Aorta (tissue), 5 donors: Measurements from ENCODE around the gene RGL2. TPM values are rescaled to one million over a fixed set of nuclear protein-coding genes. Genes with fewer than 3 reads are reported as not detected.
A peak's percentile ranks its signal among the peaks of the same experiment; 100 is the strongest.
"Not testable (repeated sequence)": the region's sequence is repeated elsewhere in the genome, so short reads cannot be mapped to it uniquely, and the experiment has no call there.

ENCODE experiments used
- ATAC-seq: fragments of 200-7000 bp; cut with Tn5 transposase; one replicate; pipeline ENCODE4 v1.9.1; 2022; ENCODE audit warnings: moderate library complexity; ENCODE audit not compliant: low FRiP score
- DNase-seq, 2 donors: peaks; one replicate each; pipeline ENCODE4 v3.0.0-alpha.2; 2020
- H3K27ac ChIP-seq, 2 donors: one replicate each; pipeline ENCODE4 v1.5.1; 2013; ENCODE audit warnings: low read length in 2 of 2, mild to moderate bottlenecking in 2 of 2, moderate library complexity in 2 of 2, control low read depth in 1 of 2, inconsistent platforms in 1 of 2, low read depth in 1 of 2
- H3K27me3 ChIP-seq, 2 donors: one replicate each; pipeline ENCODE4 v1.6.1; 2013; ENCODE audit warnings: control low read depth in 1 of 2, low read length in 1 of 2, mild to moderate bottlenecking in 1 of 2, moderate library complexity in 1 of 2; ENCODE audit not compliant: insufficient read depth in 2 of 2, control insufficient read depth in 1 of 2
- H3K36me3 ChIP-seq, 2 donors: one replicate each; pipeline ENCODE4 v1.6.1; 2013; ENCODE audit warnings: control low read depth in 1 of 2, low read length in 1 of 2, mild to moderate bottlenecking in 1 of 2; ENCODE audit not compliant: insufficient read depth in 2 of 2, control insufficient read depth in 1 of 2
- H3K4me1 ChIP-seq, 2 donors: one replicate each; pipeline ENCODE4 v1.6.1; 2013; ENCODE audit warnings: low read length in 2 of 2, control low read depth in 1 of 2, mild to moderate bottlenecking in 1 of 2, moderate library complexity in 1 of 2; ENCODE audit not compliant: insufficient read depth in 2 of 2, control insufficient read depth in 1 of 2
- H3K4me3 ChIP-seq, 2 donors: one replicate each; pipeline ENCODE4 v1.5.1; 2013; ENCODE audit warnings: low read length in 2 of 2, control low read depth in 1 of 2, mild to moderate bottlenecking in 1 of 2
- H3K9me3 ChIP-seq: one replicate; pipeline ENCODE4 v1.6.1; 2013; ENCODE audit warnings: mild to moderate bottlenecking, low read length; ENCODE audit not compliant: control insufficient read depth
- WGBS, 2 donors: extraction: QIAGEN DNeasy Blood & Tissue Kit; methylation state at CpG; one replicate each; pipeline ENCODE4 v1.1.7; 2013; 5-methylcytosine and 5-hydroxymethylcytosine counted together
- intact Hi-C, 2 donors: fragments of 100-400 bp; cut with DNase I; formaldehyde crosslinking; loops; one replicate each; pipeline versions ENCODE4 v1.14.2 to v1.15.0; 2022
- polyA plus RNA-seq, 2 donors: library from polyadenylated mRNA; stranded (reverse); fragments of 200-250 nt; gene quantifications; one replicate each; pipeline ENCODE4 v1.2.3, GENCODE V29; 2013
- total RNA-seq, 2 donors: library from RNA; stranded (reverse); fragmentation: NEBNext Ultra II Directional; extraction: Animal tissue kit (Norgen Biotek cat#: 25700); gene quantifications; one replicate each; pipeline ENCODE4 v1.2.1, GENCODE V29; 2021
- donor health status: healthy with polysubstance abuse.
- donor health status: Bipolar disorder and iron deficiency.
- donor health status: DM: no; HTN: no; CAD: no.
- donor health status: DM: no; HTN: no; CAD: no.
- donor health status: DM: yes; HTN: yes; CAD: no.

RGL2 gene
- total and polyA plus RNA-seq, 4 donors, result 20.3 to 178 (median 89.2) TPM

- DNase-seq (no peak), ATAC-seq (no peak)
- H3K36me3 ChIP-seq, result no peaks in the 10 kb centered on the region
- no peaks in the 10 kb centered on the region for H3K9me3 ChIP-seq
- no peak overlapping the region for H3K4me3 ChIP-seq
- intact Hi-C loops, result loop anchor here in 1 of 2 donors (5.0 kb wide), 2 partner anchors 33 to 133 kb away; partner anchors contain the start of genes PHF1 and TAPBP
- no peak overlapping the region for H3K27ac ChIP-seq
- no peaks in the 10 kb centered on the region for H3K27me3 ChIP-seq
- no peaks in the 10 kb centered on the region for H3K4me1 ChIP-seq
- WGBS, 2 donors, result 68 to 73% methylated on average over 13 of the region's 13 CpGs
These were observed 19.5 kb downstream of the RGL2 start for GRCh38 chr6:33279257-33279695.

- no peaks in the 10 kb centered on the region for H3K27me3 ChIP-seq
- H3K36me3 ChIP-seq, result no peaks in the 10 kb centered on the region
- H3K4me1 ChIP-seq, result no peaks in the 10 kb centered on the region
- no peaks in the 10 kb centered on the region for H3K9me3 ChIP-seq
- H3K27ac ChIP-seq, result no peak overlapping the region
- 85 to 86% methylated on average over 3 of the region's 3 CpGs for WGBS, 2 donors
- intact Hi-C loops, result loop anchor here in 1 of 2 donors (5.0 kb wide), 2 partner anchors 33 to 133 kb away; partner anchors contain the start of genes PHF1 and TAPBP
- no peak for DNase-seq
- ATAC-seq, result no peak
- H3K4me3 ChIP-seq, result no peak overlapping the region
These were observed 19.9 kb downstream of the RGL2 start for GRCh38 chr6:33278810-33279209.

GRCh38 chr6:33278392-33278741 is 20.4 kb downstream of the RGL2 start:
- no peak overlapping the region for H3K4me3 ChIP-seq
- 77 to 78% methylated on average over 9 of the region's 9 CpGs for WGBS, 2 donors
- H3K27me3 ChIP-seq, result no peaks in the 10 kb centered on the region
- no peaks in the 10 kb centered on the region for H3K9me3 ChIP-seq
- no peak for ATAC-seq
- no peak for DNase-seq
- H3K4me1 ChIP-seq, result no peaks in the 10 kb centered on the region
- intact Hi-C loops, result loop anchor here in 1 of 2 donors (5.0 kb wide), 2 partner anchors 34 to 134 kb away; partner anchors contain the start of genes PHF1 and TAPBP
- no peaks in the 10 kb centered on the region for H3K36me3 ChIP-seq
- no peak overlapping the region for H3K27ac ChIP-seq

- WGBS, 2 donors, result 45 to 47% methylated on average over 39 of the region's 39 CpGs
- intact Hi-C loops, result loop anchor here in 1 of 2 donors (5.0 kb wide), 2 partner anchors 34 to 134 kb away; partner anchors contain the start of genes PHF1 and TAPBP
- no peaks in the 10 kb centered on the region for H3K27me3 ChIP-seq
- H3K27ac ChIP-seq, result peak overlapping the region; percentile 20 to 28
- DNase-seq (no peak), ATAC-seq (peak; percentile 2)
- peak overlapping the region; percentile 46 to 50 for H3K4me3 ChIP-seq
- H3K4me1 ChIP-seq, result no peaks in the 10 kb centered on the region
- H3K9me3 ChIP-seq, result no peaks in the 10 kb centered on the region
- H3K36me3 ChIP-seq, result no peaks in the 10 kb centered on the region
These were observed 20.9 kb downstream of the RGL2 start for GRCh38 chr6:33277663-33278391.

- no peaks in the 10 kb centered on the region for H3K36me3 ChIP-seq
- WGBS, 2 donors, result 0 to 1% methylated on average over 72 to 80 of the region's 80 CpGs
- H3K9me3 ChIP-seq, result no peaks in the 10 kb centered on the region
- no peaks in the 10 kb centered on the region for H3K4me1 ChIP-seq
- intact Hi-C loops, result loop anchor here in 1 of 2 donors (5.0 kb wide), 2 partner anchors 35 to 135 kb away; partner anchors contain the start of genes PHF1 and TAPBP
- ATAC-seq (peak; percentile 82), DNase-seq (peak; percentile 84 to 92)
- peak within 1 kb of the TSS; percentile 34 to 35 for H3K27ac ChIP-seq
- H3K4me3 ChIP-seq, result peak within 1 kb of the TSS; percentile 46 to 50
- H3K27me3 ChIP-seq, result no peaks in the 10 kb centered on the region
These were observed 21.7 kb downstream of the RGL2 start, which contains the start of gene B3GALT4 for GRCh38 chr6:33276864-33277662. Gene B3GALT4 (plus strand): TSS chr6:33277123. CDS start chr6:33277420, 297 bp downstream.

GRCh38 chr6:33276581-33276863 is 22.2 kb downstream of the RGL2 start:
- intact Hi-C loops, result loop anchor here in 1 of 2 donors (5.0 kb wide), 2 partner anchors 36 to 136 kb away; partner anchors contain the start of genes PHF1 and TAPBP
- DNase-seq (no peak), ATAC-seq (no peak)
- H3K4me1 ChIP-seq, result no peaks in the 10 kb centered on the region
- H3K36me3 ChIP-seq, result no peaks in the 10 kb centered on the region
- H3K9me3 ChIP-seq, result no peaks in the 10 kb centered on the region
- H3K4me3 ChIP-seq, result peak overlapping the region; percentile 2 to 50
- peak overlapping the region; percentile 34 to 35 for H3K27ac ChIP-seq
- no peaks in the 10 kb centered on the region for H3K27me3 ChIP-seq

- not testable (repeated sequence) for H3K4me1 ChIP-seq, ATAC-seq, H3K9me3 ChIP-seq, H3K36me3 ChIP-seq, H3K27me3 ChIP-seq
- intact Hi-C loops, result loop anchor here in 1 of 2 donors (5.0 kb wide), 2 partner anchors 36 to 136 kb away; partner anchors contain the start of genes PHF1 and TAPBP
- DNase-seq, result peak; percentile 30 to 37
- 83% methylated on average over 15 to 16 of the region's 16 CpGs for WGBS, 2 donors
- peak overlapping the region in 1 of 2 donors; percentile 50 for H3K4me3 ChIP-seq
- peak overlapping the region in 1 of 2 donors; percentile 34 for H3K27ac ChIP-seq
These were observed 22.8 kb downstream of the RGL2 start for GRCh38 chr6:33275795-33276580.
